IMR-90 (cell line): Measurements from ENCODE around the gene NGEF. TPM values are rescaled to one million over a fixed set of nuclear protein-coding genes. Genes with fewer than 3 reads are reported as not detected.

Source experiments
- ATAC-seq: fragments of 200-7000 bp; cut with Tn5 transposase; 2 replicates; pipeline ENCODE4 v1.9.1; 2020; ENCODE audit warnings: low read depth, mild to moderate bottlenecking, moderate library complexity
- BruUV-seq: library from RNA; stranded (reverse); fragments of 400-500 nt; replicated peaks from 2 replicates; lab custom pipeline; 2021; lab: Mats Ljungman, UMichigan
- CTCF ChIA-PET: fragments of 300-600 bp; formaldehyde crosslinking; extraction: SDS; loops from one replicate; lab custom pipeline; 2021; ENCODE audit warnings: antibody characterized with exemption; lab: Yijun Ruan, JAX
- POLR2A ChIA-PET: fragments of 300-600 bp; sonication (Branson Sonifier 250); formaldehyde crosslinking; loops from one replicate; lab custom pipeline; 2022; ENCODE audit warnings: antibody characterized with exemption; ENCODE audit not compliant: unreplicated experiment; lab: Charles Lee
- DNase-seq: peaks from one replicate; pipeline ENCODE4 v3.0.0; 2013
- H2AFZ ChIP-seq: replicated peaks from 2 replicates; pipeline ENCODE3; 2013; ENCODE audit warnings: low read length, mild to moderate bottlenecking; ENCODE audit not compliant: poor library complexity
- H2AK5ac ChIP-seq: 2 replicates; pipeline ENCODE4 v1.6.1; 2013; ENCODE audit warnings: low read depth, low read length, inconsistent platforms
- H2AK9ac ChIP-seq: replicated peaks from 2 replicates; pipeline ENCODE3; 2013; ENCODE audit warnings: mild to moderate bottlenecking, low read depth, low read length, moderate library complexity; ENCODE audit not compliant: poor library complexity
- H2BK120ac ChIP-seq: 2 replicates; pipeline ENCODE4 v1.6.1; 2013; ENCODE audit warnings: low read depth, low read length, inconsistent platforms
- H2BK15ac ChIP-seq: 3 replicates; pipeline ENCODE4 v1.6.1; 2013; ENCODE audit warnings: low read depth, low read length, inconsistent platforms
- H2BK20ac ChIP-seq: 2 replicates; pipeline ENCODE4 v1.6.1; 2013; ENCODE audit warnings: low read depth, mild to moderate bottlenecking, inconsistent platforms, low read length, moderate library complexity
- H2BK5ac ChIP-seq: 2 replicates; pipeline ENCODE4 v1.6.1; 2013; ENCODE audit warnings: mild to moderate bottlenecking, low read depth, low read length, inconsistent platforms; ENCODE audit not compliant: poor library complexity, severe bottlenecking
- H3K14ac ChIP-seq: replicated peaks from 2 replicates; pipeline ENCODE4 v1.6.1; 2013; ENCODE audit warnings: low read depth, low read length, inconsistent platforms
- H3K18ac ChIP-seq: 2 replicates; pipeline ENCODE4 v1.6.1; 2013; ENCODE audit warnings: low read depth, low read length, control low read depth
- H3K23ac ChIP-seq: 2 replicates; pipeline ENCODE4 v1.6.1; 2013; ENCODE audit warnings: low read depth, low read length, inconsistent platforms
- H3K27ac ChIP-seq: 2 replicates; pipeline ENCODE4 v1.5.1; 2013; ENCODE audit warnings: mild to moderate bottlenecking, control low read depth, low read length; ENCODE audit not compliant: insufficient read depth
- H3K27me3 ChIP-seq: 2 replicates; pipeline ENCODE4 v1.6.1; 2013; ENCODE audit warnings: low read length; ENCODE audit not compliant: control insufficient read depth, insufficient read depth
- H3K36me3 ChIP-seq: 2 replicates; pipeline ENCODE4 v1.6.1; 2013; ENCODE audit warnings: low read length, mixed read lengths; ENCODE audit not compliant: control insufficient read depth, insufficient read depth
- H3K4ac ChIP-seq: 2 replicates; pipeline ENCODE4 v1.6.1; 2013; ENCODE audit warnings: low read depth, low read length, inconsistent platforms
- H3K4me1 ChIP-seq: 2 replicates; pipeline ENCODE4 v1.6.1; 2013; ENCODE audit warnings: low read length, mixed read lengths; ENCODE audit not compliant: control insufficient read depth, insufficient read depth
- H3K4me2 ChIP-seq: 2 replicates; pipeline ENCODE4 v1.6.1; 2013; ENCODE audit warnings: low read depth, mild to moderate bottlenecking, control low read depth, low read length, moderate library complexity
- H3K4me3 ChIP-seq: 2 replicates; pipeline ENCODE4 v1.5.1; 2013; ENCODE audit warnings: low read depth, mild to moderate bottlenecking, control low read depth, low read length, moderate library complexity; ENCODE audit not compliant: insufficient read depth
- H3K56ac ChIP-seq: 2 replicates; pipeline ENCODE4 v1.6.1; 2013; ENCODE audit warnings: low read length, inconsistent platforms; ENCODE audit not compliant: insufficient read depth; ENCODE audit errors: extremely low read depth
- H3K79me1 ChIP-seq, 2 experiments: 2 replicates each; pipeline ENCODE4 v1.6.1; 2013; ENCODE audit warnings: low read length in 2 of 2, inconsistent platforms in 1 of 2, low read depth in 1 of 2
- H3K9ac ChIP-seq: 2 replicates; pipeline ENCODE4 v1.6.1; 2013; ENCODE audit warnings: low read depth, low read length, control low read depth
- H3K9me1 ChIP-seq: 2 replicates; pipeline ENCODE4 v1.6.1; 2013; ENCODE audit warnings: low read length, inconsistent platforms; ENCODE audit not compliant: insufficient read depth
- H3K9me3 ChIP-seq: 2 replicates; pipeline ENCODE4 v1.6.1; 2013; ENCODE audit warnings: low read length; ENCODE audit not compliant: control insufficient read depth, insufficient read depth
- H4K20me1 ChIP-seq: 2 replicates; pipeline ENCODE4 v1.6.1; 2013; ENCODE audit warnings: low read length, inconsistent platforms; ENCODE audit not compliant: insufficient read depth
- H4K5ac ChIP-seq: 2 replicates; pipeline ENCODE4 v1.6.1; 2013; ENCODE audit warnings: mild to moderate bottlenecking, low read depth, low read length, control low read depth
- H4K8ac ChIP-seq, 2 experiments: 2 replicates each; pipeline ENCODE4 v1.6.1; 2013; ENCODE audit warnings: low read depth in 2 of 2, low read length in 2 of 2, control low read depth in 1 of 2, inconsistent platforms in 1 of 2
- H4K91ac ChIP-seq: 2 replicates; pipeline ENCODE4 v1.6.1; 2013; ENCODE audit warnings: low read depth, low read length, inconsistent platforms; ENCODE audit not compliant: insufficient read depth
- BHLHE40 ChIP-seq: fragments of 150-350 bp; IDR thresholded peaks from 2 replicates; pipeline ENCODE4 v1.6.1; 2016; ENCODE audit warnings: mild to moderate bottlenecking, low read depth, low read length
- CEBPB ChIP-seq: IDR thresholded peaks from 2 replicates; pipeline ENCODE4 v1.6.1; 2012; ENCODE audit warnings: low read depth, low read length, improper control_type of control experiment
- CHD1 ChIP-seq: IDR thresholded peaks from 2 replicates; pipeline ENCODE4 v1.6.1; 2012; ENCODE audit warnings: low read depth, low read length, improper control_type of control experiment
- CTCF ChIP-seq: conservative IDR thresholded peaks from 2 replicates; pipeline ENCODE4 v1.5.1; 2012; ENCODE audit warnings: mild to moderate bottlenecking, low read depth, low read length, improper control_type of control experiment
- ELK1 ChIP-seq: fragments of 150-350 bp; IDR thresholded peaks from 2 replicates; pipeline ENCODE4 v1.6.1; 2016; ENCODE audit warnings: low read depth, mild to moderate bottlenecking, low read length, moderate library complexity, borderline replicate concordance
- FOS ChIP-seq: fragments of 150-350 bp; IDR thresholded peaks from 2 replicates; pipeline ENCODE4 v1.6.1; 2016; ENCODE audit warnings: low read depth, low read length
- MAFK ChIP-seq: IDR thresholded peaks from 2 replicates; pipeline ENCODE4 v1.6.1; 2012; ENCODE audit warnings: low read depth, low read length, improper control_type of control experiment
- MAZ ChIP-seq: IDR thresholded peaks from 2 replicates; pipeline ENCODE4 v1.6.1; 2012; ENCODE audit warnings: low read depth, mild to moderate bottlenecking, low read length, improper control_type of control experiment, moderate library complexity, borderline replicate concordance
- MXI1 ChIP-seq: IDR thresholded peaks from 2 replicates; pipeline ENCODE4 v1.6.1; 2012; ENCODE audit warnings: low read depth, mild to moderate bottlenecking, low read length, moderate library complexity, borderline replicate concordance
- NFE2L2 ChIP-seq: fragments of 150-350 bp; IDR thresholded peaks from 2 replicates; pipeline ENCODE4 v1.6.1; 2016; ENCODE audit warnings: low read depth, mild to moderate bottlenecking, low read length
- POLR2A ChIP-seq: IDR thresholded peaks from 2 replicates; pipeline ENCODE4 v1.6.1; 2012; ENCODE audit warnings: mild to moderate bottlenecking, low read depth, low read length
- RAD21 ChIP-seq: IDR thresholded peaks from 2 replicates; pipeline ENCODE4 v1.6.1; 2012; ENCODE audit warnings: low read length, improper control_type of control experiment
- RCOR1 ChIP-seq: IDR thresholded peaks from 2 replicates; pipeline ENCODE4 v1.6.1; 2012; ENCODE audit warnings: mild to moderate bottlenecking, low read length, improper control_type of control experiment; ENCODE audit not compliant: insufficient replicate concordance
- RFX5 ChIP-seq: IDR thresholded peaks from 2 replicates; pipeline ENCODE4 v1.8.0; 2012; ENCODE audit warnings: low read depth, mild to moderate bottlenecking, low read length, moderate library complexity
- SMC3 ChIP-seq: fragments of 150-350 bp; IDR thresholded peaks from 2 replicates; pipeline ENCODE4 v1.6.1; 2016; ENCODE audit warnings: low read depth, mild to moderate bottlenecking, antibody characterized with exemption, low read length, moderate library complexity
- WGBS, 2 experiments: methylation state at CpG; one replicate each; pipeline versions ENCODE4 v1.1.5 to v1.1.7; 2013; ENCODE audit warnings: missing lambda C conversion rate in 2 of 2; ENCODE audit not compliant: insufficient read length in 1 of 2; ENCODE audit errors: extremely low coverage in 2 of 2; 5-methylcytosine and 5-hydroxymethylcytosine counted together
- dilution Hi-C: fragments of 300-500 bp; cut with HindIII; formaldehyde crosslinking; loops from one replicate; pipeline ENCODE4 v1.14.3; 2018; ENCODE audit warnings: low sequenced_read_pairs; ENCODE audit not compliant: unreplicated experiment
- in situ Hi-C: fragments of 300-500 bp; cut with MboI; formaldehyde crosslinking; loops from 3 replicates; pipeline ENCODE4 v1.14.3; 2019; ENCODE audit warnings: low sequenced_read_pairs, inconsistent platforms, mixed read lengths
- intact Hi-C: fragments of 100-400 bp; cut with micrococcal nuclease; formaldehyde crosslinking; loops from 2 replicates; pipeline ENCODE4 v1.10.0; 2022
- polyA plus RNA-seq, 3 experiments: library from polyadenylated mRNA; depleted of rRNA; stranded (reverse); fragments of >200 nt; gene quantifications; 2 replicates each; pipeline ENCODE4 v1.2.3, GENCODE V29; 2012; ENCODE audit warnings: low replicate concordance in 1 of 3
- total RNA-seq: library from RNA; depleted of rRNA; stranded (reverse); fragments of >200 nt; gene quantifications from 2 replicates; pipeline ENCODE4 v1.2.3, GENCODE V29; 2012
- TF ChIP-seq, protein P1 (sequence below): fragments of 150-350 bp; IDR thresholded peaks from 2 replicates; pipeline ENCODE4 v1.6.1; 2017; ENCODE audit warnings: mild to moderate bottlenecking, antibody characterized with exemption, low read length, low read depth

The NGEF gene
- total and polyA plus RNA-seq, 2 of the 4 experiments (the other 2 are of a cell fraction), result 1.1 to 1.7 TPM

GRCh38 chr2:232843834-232844233 lies 169.2 kb downstream of the NGEF start:
- in situ Hi-C loops, result no loop called here
- TF ChIP-seq RCOR1 (no peak), BHLHE40 (no peak), CTCF (no peak), NFE2L2 (no peak), FOS (no peak), MAFK (no peak), POLR2A (no peak), MAZ (no peak), CEBPB (no peak), RFX5 (no peak), CHD1 (no peak), RAD21 (no peak), SMC3 (no peak), ELK1 (no peak), MXI1 (no peak)
- TF ChIP-seq, protein P1, sequence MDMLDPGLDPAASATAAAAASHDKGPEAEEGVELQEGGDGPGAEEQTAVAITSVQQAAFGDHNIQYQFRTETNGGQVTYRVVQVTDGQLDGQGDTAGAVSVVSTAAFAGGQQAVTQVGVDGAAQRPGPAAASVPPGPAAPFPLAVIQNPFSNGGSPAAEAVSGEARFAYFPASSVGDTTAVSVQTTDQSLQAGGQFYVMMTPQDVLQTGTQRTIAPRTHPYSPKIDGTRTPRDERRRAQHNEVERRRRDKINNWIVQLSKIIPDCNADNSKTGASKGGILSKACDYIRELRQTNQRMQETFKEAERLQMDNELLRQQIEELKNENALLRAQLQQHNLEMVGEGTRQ, result no peak
- H3K27ac ChIP-seq, result no peak overlapping the region
- no peak overlapping the region for H3K4me3 ChIP-seq
- H3K18ac ChIP-seq, result no peak overlapping the region
- no peak overlapping the region for H3K4me2 ChIP-seq
- H2AK5ac ChIP-seq, result no peak overlapping the region
- no peak overlapping the region for H4K91ac ChIP-seq
- H3K56ac ChIP-seq, result no peak overlapping the region
- dilution Hi-C loops, result no loop called here
- H3K9me3 ChIP-seq, result no peaks in the 10 kb centered on the region
- ATAC-seq (no peak), DNase-seq (no peak)
- H3K36me3 ChIP-seq, result peaks cover 28% of the 10 kb centered on the region
- H4K8ac ChIP-seq, result no peak overlapping the region
- CTCF ChIA-PET, result interaction anchor here (0.5 to 1.2 kb wide), 2 partner anchors 9 to 31 kb away, joined by 3 read pairs; no protein-coding TSS in a partner anchor
- no peak overlapping the region for H2BK5ac ChIP-seq
- BruUV-seq, result no TSS peak
- H2BK20ac ChIP-seq, result no peak overlapping the region
- H2BK15ac ChIP-seq, result no peak overlapping the region
- no peaks in the 10 kb centered on the region; the same call in 1 of the 2 replicates for H4K20me1 ChIP-seq
- peaks cover 3 to 8% of the 10 kb centered on the region in 2 experiments; a peak in 2 of 4 replicates for H3K79me1 ChIP-seq
- intact Hi-C loops, result no loop called here
- WGBS, 2 experiments, result 85% methylated on average over 2 of the region's 3 CpGs; no CpG with 5 or more reads in 1 of the 2 experiments
- no peak overlapping the region for H3K9ac ChIP-seq
- H3K4ac ChIP-seq, result no peak overlapping the region
- no peak overlapping the region for H3K14ac ChIP-seq
- H2BK120ac ChIP-seq, result no peak overlapping the region
- H3K23ac ChIP-seq, result no peak overlapping the region
- peaks cover 2% of the 10 kb centered on the region; the same call in 1 of the 2 replicates for H3K4me1 ChIP-seq
- no peak overlapping the region for H2AFZ ChIP-seq
- POLR2A ChIA-PET, result no interaction called here
- no peaks in the 10 kb centered on the region for H3K9me1 ChIP-seq
- H4K5ac ChIP-seq, result no peak overlapping the region
- no peak overlapping the region for H2AK9ac ChIP-seq
- H3K27me3 ChIP-seq, result no peaks in the 10 kb centered on the region
